ENCODE measurements around the gene VAMP2.

The VAMP2 gene

DNA sequence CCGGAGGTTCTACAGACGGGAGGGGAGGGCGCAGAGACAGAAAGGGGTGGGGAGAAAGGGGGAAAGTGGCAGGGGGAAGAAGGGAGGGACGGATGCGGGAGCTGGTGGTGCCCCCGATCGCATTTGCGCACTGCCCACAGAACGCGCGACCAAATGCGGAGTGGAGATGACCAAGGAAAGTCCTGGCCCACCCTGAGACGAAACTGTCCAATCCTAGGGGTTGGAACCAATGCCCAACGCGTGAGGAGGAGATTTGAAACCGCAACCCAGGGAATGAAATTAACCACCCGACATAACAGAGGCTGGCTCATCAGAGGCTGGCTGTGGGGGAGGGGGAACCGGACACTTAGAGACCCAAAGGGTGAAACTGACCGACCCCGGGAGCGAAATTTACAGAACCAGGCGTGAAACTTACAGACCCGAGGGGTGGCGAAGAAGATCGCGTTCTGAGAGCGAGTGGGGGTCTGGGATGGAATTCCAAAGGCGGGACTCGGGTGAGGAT is 40.3 kb downstream of the VAMP2 start:
- TF ChIP-seq, protein P1, sequence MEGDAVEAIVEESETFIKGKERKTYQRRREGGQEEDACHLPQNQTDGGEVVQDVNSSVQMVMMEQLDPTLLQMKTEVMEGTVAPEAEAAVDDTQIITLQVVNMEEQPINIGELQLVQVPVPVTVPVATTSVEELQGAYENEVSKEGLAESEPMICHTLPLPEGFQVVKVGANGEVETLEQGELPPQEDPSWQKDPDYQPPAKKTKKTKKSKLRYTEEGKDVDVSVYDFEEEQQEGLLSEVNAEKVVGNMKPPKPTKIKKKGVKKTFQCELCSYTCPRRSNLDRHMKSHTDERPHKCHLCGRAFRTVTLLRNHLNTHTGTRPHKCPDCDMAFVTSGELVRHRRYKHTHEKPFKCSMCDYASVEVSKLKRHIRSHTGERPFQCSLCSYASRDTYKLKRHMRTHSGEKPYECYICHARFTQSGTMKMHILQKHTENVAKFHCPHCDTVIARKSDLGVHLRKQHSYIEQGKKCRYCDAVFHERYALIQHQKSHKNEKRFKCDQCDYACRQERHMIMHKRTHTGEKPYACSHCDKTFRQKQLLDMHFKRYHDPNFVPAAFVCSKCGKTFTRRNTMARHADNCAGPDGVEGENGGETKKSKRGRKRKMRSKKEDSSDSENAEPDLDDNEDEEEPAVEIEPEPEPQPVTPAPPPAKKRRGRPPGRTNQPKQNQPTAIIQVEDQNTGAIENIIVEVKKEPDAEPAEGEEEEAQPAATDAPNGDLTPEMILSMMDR (conservative IDR thresholded peaks at IDR 0.05; ENCODE audit: control insufficient read depth, insufficient read depth, low read depth, low read length): no peak
- peak overlapping the region; percentile 48 for H3K4me3 ChIP-seq (ENCODE audit: control insufficient read depth, low read depth, low read length)
- peak; percentile 66 for DNase-seq (ENCODE audit: low read depth)

DNA sequence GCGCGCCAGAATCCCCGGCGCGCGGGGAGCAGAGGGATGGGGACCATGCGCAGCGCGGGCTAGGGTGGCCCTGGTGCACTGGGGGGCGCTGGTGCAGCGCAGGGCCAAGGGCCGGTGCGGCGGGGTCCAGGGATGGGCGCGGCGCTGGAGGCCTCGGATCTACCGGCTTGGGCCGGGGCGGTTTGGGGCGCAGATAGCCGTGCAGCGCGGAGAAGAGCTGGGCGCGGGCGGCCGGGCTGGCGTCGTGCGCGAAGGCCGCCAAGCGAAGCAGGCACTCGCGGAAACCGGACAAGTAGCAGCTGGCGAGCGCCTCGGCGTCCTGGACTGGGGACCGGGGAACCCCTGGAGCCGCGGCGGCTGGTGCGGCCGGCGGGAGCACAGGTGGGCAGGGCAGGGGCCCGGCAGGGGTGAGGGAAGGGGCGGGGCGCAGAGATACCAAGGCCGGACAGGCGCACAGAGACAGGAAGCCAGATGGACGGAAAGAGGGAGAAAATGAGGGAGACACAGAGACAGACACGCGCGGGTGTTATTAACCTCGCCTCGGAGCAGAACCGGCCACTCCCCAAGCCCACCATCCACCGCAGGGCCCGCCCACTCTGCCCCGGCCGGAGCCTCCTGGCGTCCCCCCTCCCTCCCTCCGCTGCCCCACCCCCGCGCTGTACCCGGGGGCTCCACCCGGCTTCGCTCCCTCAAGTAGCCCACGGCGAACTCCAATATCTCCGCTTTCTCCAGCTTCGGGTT is 40.9 kb downstream of the VAMP2 start:
- peak; percentile 58 for DNase-seq (ENCODE audit: low read depth)
- TF ChIP-seq, protein P1 (conservative IDR thresholded peaks at IDR 0.05; ENCODE audit: control insufficient read depth, insufficient read depth, low read depth, low read length): no peak

DNA sequence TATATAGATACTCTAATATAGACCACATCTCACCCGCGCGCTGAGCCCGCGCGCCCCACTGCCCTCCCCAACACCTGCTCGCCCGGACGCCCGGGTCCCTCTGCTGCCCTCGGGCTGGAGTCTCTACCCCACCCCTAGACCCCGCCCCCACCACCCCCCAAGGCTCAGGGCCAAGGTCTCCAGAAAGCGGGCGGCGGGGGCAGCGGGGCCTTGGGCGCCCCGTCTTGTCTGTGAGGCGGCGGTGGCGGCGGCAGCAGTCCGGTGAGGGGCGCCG is 41.4 kb downstream of the VAMP2 start:
- peak overlapping the region; percentile 48 for H3K4me3 ChIP-seq (ENCODE audit: control insufficient read depth, low read depth, low read length)
- DNase-seq (ENCODE audit: low read depth): no peak
- TF ChIP-seq, protein P1 (conservative IDR thresholded peaks at IDR 0.05; ENCODE audit: control insufficient read depth, insufficient read depth, low read depth, low read length): no peak

More for the DNA sequence above, 40.9 kb downstream of the VAMP2 start:
- peak overlapping the region; percentile 48 for H3K4me3 ChIP-seq (ENCODE audit: control insufficient read depth, low read depth, low read length)

DNA sequence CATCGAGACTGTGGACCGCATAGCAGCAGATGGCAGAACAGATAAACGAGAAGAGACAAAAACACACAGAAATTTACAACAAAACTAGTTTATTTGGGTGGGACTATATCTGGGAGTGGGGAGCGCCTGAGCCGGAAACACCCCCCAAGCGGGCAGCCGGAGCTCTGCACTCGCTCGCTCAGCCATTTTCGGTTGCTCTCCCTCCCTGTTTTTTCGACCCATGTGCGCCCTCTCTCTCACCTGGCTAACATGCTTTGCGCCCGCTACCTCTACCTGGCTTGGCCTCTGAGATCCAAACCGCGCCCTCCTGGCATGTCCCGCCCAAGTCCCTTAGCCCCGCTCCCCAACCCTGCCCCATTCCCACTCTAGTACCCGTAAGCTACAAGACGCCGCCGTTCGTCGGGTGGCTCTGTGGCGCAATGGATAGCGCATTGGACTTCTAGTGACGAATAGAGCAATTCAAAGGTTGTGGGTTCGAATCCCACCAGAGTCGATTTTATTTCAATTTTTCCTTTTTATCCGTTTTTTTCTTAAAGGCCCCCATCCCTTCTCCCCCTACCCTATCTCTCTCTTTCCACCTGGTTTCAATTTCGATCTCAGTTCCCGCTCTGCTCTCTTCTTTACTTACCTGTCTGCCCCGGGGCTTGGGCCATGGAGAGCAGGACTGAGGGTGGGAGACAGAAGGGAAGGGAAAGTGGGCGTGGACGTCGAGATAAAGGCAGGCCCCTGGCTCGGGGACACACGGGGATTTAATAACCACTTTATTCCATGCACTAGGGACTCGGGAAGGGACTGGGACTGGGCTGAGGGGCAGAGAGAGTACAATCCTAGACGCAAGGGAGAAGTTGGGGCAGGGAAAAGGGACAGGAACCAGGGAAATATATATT is 42.0 kb downstream of the VAMP2 start:
- DNase-seq (ENCODE audit: low read depth): peak; percentile 79
- TF ChIP-seq, protein P1 (conservative IDR thresholded peaks at IDR 0.05; ENCODE audit: control insufficient read depth, insufficient read depth, low read depth, low read length): peak; percentile 38
- H3K4me3 ChIP-seq (ENCODE audit: control insufficient read depth, low read depth, low read length): peak overlapping the region; percentile 48

DNA sequence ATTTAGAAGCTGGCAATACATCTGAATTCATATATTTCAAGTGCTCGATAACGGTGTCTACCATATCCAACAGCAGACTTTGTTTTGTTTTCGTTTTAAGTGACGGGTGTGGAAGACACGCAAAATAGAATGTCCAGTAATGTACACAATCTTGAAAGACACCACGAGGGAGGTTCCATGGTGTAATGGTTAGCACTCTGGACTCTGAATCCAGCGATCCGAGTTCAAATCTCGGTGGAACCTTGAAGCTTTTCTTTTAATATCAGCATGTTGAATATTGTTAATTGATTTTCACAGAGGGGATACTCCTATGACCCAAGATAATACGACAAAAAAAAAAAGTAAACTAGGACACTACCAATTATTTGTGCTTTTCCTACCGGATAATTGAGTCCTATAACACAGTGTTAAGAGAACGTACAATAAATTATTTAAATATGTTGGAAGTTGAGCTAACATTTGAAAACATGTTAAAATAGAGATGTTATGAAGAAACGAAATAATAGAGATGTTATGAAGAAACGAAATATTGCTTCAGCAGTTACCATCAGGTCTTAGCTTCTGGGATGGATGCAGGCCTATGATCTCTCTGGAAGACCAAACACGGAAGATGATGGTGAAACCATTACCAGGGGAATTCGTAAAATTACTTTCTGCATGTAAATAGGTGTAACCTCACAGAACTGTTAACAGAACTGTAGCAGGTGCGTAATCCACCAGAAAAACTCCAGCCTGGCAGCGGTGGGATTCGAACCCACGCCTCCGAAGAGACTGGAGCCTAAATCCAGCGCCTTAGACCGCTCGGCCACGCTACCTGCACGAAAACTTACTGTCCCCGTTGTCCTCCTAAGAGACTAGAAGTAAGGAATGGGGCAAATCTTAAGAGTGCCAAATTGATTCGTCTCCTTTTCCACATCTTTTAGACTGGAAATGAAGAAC is 42.9 kb downstream of the VAMP2 start:
- peak; percentile 94 for DNase-seq (ENCODE audit: low read depth)
- peak overlapping the region; percentile 70 for H3K4me3 ChIP-seq (ENCODE audit: control insufficient read depth, low read depth, low read length)
- TF ChIP-seq, protein P1 (conservative IDR thresholded peaks at IDR 0.05; ENCODE audit: control insufficient read depth, insufficient read depth, low read depth, low read length): no peak

All from fibroblast of mammary gland (primary cell).